Thyroid gland (tissue), 4 donors: ENCODE results near the gene PCDHA10.

ENCODE experiments used
- CTCF ChIP-seq, 6 experiments: fragments of 200-600 bp in 3 of 6; fragments of 450-650 bp in 3 of 6; sonication (generic) in 3 of 6; IDR thresholded peaks; one replicate each; pipeline ENCODE4 v1.5.1; 2016 to 2019; ENCODE audit warnings: antibody characterized with exemption in 6 of 6, mild to moderate bottlenecking in 2 of 6, inconsistent platforms in 1 of 6, moderate library complexity in 1 of 6
- POLR2A ChIP-seq, 2 donors: fragments of 450-650 bp; IDR thresholded peaks; one replicate each; pipeline ENCODE4 v1.6.1; 2017; ENCODE audit warnings: antibody characterized with exemption in 2 of 2, mild to moderate bottlenecking in 2 of 2, moderate library complexity in 1 of 2

DNA sequence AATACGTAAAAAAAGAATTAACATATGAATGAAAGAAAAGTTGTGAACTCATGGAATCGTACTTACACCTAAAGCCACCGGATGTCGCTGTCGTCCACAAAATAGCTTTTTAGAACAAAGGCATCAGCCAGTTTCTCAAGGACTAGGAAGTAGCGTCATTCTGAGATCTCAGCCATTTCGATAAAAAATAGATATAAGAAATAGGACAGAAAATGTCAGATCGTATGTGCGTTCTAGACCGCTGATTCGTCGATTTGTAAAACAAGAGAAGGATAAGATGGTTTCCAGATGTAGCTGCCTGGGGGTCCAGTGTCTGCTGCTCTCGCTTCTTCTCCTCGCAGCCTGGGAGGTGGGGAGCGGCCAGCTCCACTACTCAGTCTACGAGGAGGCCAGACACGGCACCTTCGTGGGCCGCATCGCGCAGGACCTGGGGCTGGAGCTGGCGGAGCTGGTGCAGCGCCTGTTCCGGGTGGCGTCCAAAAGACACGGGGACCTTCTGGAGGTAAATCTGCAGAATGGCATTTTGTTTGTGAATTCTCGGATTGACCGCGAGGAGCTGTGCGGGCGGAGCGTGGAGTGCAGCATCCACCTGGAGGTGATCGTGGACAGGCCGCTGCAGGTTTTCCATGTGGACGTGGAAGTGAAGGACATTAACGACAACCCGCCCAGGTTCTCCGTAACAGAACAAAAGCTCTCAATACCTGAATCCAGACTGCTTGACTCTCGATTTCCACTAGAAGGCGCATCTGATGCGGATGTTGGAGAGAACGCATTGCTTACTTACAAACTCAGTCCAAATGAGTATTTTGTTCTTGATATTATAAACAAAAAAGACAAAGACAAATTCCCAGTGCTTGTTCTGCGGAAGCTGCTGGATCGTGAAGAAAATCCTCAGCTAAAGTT is at the start of gene PCDHA10:
- TF ChIP-seq CTCF (IDR thresholded peaks at IDR 0.05) (peak in 4 of 6 experiments; percentile 48 to 72 (median 52)), POLR2A (IDR thresholded peaks at IDR 0.05) (no peak)
